Retinal pigment epithelial cell (primary cell): ENCODE measurements around the gene EIF2B1.

Experiments
- DNase-seq: peaks from one replicate; pipeline ENCODE4 v3.0.0-alpha.2; 2010; ENCODE audit warnings: low read depth
- H3K4me3 ChIP-seq: 2 replicates; pipeline ENCODE4 v1.5.1; 2011; ENCODE audit warnings: mild to moderate bottlenecking, low read length, control low read depth, moderate library complexity
- TF ChIP-seq, protein P1 (sequence below): conservative IDR thresholded peaks from 2 replicates; pipeline ENCODE4 v1.5.1; 2011; ENCODE audit warnings: low read depth, low read length, control low read depth, inconsistent platforms

EIF2B1 gene

DNA sequence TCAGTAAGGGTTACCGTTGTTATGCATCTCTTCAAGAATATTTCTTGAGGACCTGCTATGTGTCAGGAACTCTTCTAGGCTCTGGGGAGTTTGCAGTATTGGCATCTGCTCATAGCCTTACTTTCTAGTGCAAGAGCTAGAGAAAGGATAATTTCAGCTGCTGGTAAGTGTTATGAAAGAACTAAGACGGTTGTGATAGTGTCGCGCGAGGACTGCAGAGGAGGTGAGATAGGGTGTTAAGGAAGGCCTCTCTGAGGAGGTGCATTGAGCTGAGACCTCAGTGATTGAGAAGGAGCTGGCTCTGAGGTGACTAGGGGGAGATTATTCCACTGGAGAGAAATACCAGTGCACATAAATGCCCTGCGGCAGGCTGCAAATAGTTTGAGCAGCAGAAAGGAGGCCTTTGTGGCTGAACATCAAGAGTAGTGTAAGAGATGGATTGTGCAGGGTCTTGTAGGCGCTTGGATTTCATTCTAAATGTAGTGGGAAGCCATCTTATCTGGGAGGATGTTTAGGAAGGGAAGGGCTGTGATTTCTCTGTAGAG lies 30.8 kb downstream of the EIF2B1 start:
- peak overlapping the region; percentile 96 for H3K4me3 ChIP-seq
- TF ChIP-seq, protein P1, sequence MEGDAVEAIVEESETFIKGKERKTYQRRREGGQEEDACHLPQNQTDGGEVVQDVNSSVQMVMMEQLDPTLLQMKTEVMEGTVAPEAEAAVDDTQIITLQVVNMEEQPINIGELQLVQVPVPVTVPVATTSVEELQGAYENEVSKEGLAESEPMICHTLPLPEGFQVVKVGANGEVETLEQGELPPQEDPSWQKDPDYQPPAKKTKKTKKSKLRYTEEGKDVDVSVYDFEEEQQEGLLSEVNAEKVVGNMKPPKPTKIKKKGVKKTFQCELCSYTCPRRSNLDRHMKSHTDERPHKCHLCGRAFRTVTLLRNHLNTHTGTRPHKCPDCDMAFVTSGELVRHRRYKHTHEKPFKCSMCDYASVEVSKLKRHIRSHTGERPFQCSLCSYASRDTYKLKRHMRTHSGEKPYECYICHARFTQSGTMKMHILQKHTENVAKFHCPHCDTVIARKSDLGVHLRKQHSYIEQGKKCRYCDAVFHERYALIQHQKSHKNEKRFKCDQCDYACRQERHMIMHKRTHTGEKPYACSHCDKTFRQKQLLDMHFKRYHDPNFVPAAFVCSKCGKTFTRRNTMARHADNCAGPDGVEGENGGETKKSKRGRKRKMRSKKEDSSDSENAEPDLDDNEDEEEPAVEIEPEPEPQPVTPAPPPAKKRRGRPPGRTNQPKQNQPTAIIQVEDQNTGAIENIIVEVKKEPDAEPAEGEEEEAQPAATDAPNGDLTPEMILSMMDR = no peak
- no peak for DNase-seq

DNA sequence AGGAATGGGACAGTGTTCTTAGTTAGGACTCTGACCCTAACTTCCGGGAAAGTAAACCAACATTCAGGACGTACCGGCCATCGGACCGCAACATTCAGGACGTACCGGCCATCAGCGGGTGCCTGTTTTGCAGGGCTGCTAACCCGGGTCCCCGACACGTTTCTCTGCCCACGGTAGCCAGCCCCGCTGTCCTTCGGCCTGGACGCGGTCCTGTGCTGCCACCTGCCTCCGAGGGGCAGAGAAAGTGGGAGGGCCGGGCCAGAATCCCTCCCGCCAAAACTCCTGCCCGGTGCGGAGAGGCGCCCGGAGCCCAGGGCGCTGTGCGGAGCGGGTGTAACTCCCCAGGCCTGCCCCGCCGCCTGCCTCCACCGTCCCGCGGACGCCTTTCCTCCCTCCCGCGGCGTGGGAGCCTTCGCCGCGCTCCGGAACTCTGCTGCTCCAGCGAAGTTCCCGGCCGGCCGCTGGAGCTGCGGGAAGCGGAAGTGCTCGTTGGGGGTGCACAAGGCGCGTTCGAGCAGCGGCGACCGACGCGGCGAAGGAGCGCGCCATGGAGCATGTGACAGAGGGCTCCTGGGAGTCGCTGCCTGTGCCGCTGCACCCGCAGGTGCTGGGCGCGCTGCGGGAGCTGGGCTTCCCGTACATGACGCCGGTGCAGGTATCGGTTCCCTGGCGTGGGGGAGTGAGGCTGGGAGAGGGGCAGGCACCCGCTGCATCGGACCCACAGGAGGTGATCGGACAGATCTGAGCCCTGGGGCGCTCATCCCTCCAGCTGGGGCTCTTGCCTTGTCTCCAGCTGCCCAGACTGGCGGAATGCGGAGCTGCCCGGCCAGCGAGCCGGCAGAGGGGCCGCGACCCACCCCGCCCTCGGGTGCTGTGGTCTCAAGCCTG lies 31.6 kb downstream of the EIF2B1 start, which contains the start of gene DDX55:
TSS of gene DDX55 (plus strand) at position 498 of the 888 bp plus-strand sequence. CDS start at position 548, 50 bp downstream.
- TF ChIP-seq, protein P1 = peak; percentile 49
- H3K4me3 ChIP-seq = peak within 1 kb of the TSS; percentile 96
- peak; percentile 50 for DNase-seq

DNA sequence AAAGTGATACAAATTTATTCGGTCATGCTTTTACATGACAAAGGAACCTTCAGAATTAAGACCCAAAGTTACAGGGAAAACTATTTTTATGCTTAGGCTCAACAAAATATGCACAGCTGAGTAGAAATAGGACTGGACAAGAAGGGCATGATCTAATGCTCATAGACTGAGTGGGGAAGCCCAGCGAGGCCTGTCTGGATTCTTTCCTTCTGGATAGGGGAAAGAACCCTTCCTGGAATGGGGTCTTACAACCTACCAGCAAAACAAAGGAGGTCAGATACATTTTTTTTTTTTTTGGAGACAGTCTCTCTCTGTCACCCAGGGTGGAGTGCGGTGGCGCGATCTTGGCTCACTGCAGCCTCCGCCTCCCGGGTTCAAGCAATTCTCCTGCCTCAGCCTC lies 33.8 kb downstream of the EIF2B1 start:
- DNase-seq = no peak
- no peak overlapping the region for H3K4me3 ChIP-seq
- TF ChIP-seq, protein P1 = no peak

DNA sequence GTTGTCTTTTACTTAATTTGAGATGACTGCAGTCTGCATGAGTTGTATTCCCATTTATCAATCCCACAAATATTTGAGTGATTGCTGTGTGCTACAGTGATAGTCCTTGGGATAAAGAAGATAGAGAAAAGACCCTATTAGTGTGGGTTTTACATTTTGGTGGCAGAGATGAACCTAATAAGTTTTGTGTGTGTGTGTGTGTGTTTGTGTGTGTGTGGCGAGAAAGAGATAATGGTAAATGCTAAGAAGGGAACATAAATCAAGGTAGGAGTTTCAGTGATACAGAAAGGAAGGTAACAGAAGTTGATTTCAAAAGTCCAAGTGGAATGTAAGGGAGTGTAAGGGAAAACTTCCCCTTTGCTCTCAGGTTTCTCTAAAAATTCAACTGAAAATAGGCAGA lies 34.2 kb downstream of the EIF2B1 start:
- no peak overlapping the region for H3K4me3 ChIP-seq
- TF ChIP-seq, protein P1 = no peak
- DNase-seq = no peak

DNA sequence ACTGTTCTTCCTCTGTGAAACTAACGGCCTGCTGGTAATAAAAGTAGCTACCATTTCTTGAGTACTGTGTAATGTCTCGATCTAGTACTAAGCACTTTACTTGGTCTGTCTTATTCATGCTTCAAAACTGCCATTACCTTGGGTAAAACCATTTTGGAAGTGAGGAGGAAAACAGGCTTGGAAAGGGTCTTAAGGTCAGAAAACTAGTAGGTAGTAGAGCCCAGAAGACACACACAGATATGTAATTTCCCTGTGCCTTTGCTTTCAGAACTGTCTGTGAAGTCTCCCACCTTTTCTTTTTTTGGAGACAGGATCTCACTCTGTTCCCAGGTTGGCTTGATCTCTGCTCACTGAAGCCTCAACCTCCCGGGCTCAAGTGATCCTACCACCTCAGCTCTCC lies 35.0 kb downstream of the EIF2B1 start:
- TF ChIP-seq, protein P1 = no peak
- H3K4me3 ChIP-seq = no peak overlapping the region
- DNase-seq = no peak

DNA sequence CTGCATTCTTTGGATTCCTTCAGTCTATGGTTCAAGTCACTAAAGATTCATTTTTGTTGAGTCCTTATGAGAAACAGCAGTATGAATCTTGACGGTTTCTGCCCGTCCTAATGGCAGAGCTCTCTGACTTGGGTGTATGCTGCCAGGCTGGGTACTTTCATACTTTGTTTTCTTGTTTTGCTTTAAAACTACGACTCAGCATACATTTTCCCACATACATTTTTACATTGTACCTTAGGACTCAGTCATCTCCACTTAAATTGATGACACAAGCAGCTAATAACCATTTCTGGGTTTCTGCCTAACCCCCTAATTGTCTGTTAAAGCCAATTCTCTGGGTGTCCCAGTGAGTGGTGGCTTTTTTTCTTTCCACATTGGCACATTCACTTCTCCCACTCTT lies 36.4 kb downstream of the EIF2B1 start:
- H3K4me3 ChIP-seq = no peak overlapping the region
- no peak for DNase-seq
- TF ChIP-seq, protein P1 = no peak

DNA sequence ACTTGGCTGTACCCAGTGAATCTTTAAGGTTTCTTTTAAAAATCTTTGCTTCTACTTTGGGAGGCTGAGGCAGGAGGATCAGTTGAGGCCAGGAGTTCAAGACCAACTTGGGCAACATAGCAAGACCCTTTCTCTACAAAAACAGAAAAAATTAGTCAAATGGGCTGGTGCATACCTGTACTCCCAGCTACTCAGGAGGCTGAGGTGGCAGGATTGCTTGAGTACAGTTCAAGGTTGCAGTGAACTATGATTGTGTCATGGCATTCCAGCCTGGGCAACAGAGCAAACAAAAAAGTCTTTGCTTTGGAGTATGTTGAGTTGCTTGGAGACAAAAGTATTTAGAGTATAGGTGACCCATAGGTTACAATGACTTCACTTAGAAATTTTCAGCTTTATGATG lies 37.8 kb downstream of the EIF2B1 start:
- TF ChIP-seq, protein P1 = no peak
- H3K4me3 ChIP-seq = no peak overlapping the region
- no peak for DNase-seq
